Measurements from ENCODE around the gene ATP10B. TPM values are rescaled to one million over a fixed set of nuclear protein-coding genes. Genes with fewer than 3 reads are reported as not detected.

The ATP10B gene
- total and polyA plus RNA-seq, 2 experiments from 2014 or later = 2.7 to 5.1 TPM

DNA sequence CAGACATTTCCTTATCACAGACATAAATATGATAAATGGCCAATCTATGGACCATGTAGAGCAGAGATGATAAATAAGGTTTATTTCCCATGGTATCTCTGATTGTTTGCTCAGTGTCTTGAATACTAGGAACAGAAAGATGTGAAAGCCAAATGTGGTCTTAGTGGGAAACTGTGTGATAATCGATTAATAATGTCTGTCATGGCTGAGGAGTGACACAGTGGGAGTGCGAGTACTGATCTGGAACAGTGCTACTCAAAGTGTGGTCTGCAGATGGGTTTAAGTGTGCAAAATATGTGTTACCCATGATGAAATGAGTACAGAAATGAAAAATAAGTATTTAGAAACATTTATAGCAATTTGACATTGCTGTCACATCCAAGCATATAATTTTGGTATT lies 337.8 kb downstream of the ATP10B start:
- Histone ChIP-seq H4K20me1 (ENCODE audit: insufficient read depth, poor library complexity, severe bottlenecking) (no peaks in the 10 kb centered on the region), H3K36me3 (replicated peaks; ENCODE audit: insufficient read depth, low read depth) (no peaks in the 10 kb centered on the region), H3K4me2 (no peak overlapping the region), H3K27ac (no peak overlapping the region), H2AFZ (no peak overlapping the region), H3K9me2 (replicated peaks; ENCODE audit: insufficient read depth) (no peaks in the 10 kb centered on the region), H3K4me3 (no peak overlapping the region), H3K9me3 (ENCODE audit: low read depth) (no peaks in the 10 kb centered on the region), H3K79me2 (no peaks in the 10 kb centered on the region), H3K27me3 (no peaks in the 10 kb centered on the region), H3K4me1 (ENCODE audit: insufficient read depth) (peaks cover 4% of the 10 kb centered on the region)
- no peak for TF ChIP-seq CTCF (IDR thresholded peaks at IDR 0.05; ENCODE audit: poor library complexity)
- TF ChIP-seq EZH2phosphoT487 (IDR thresholded peaks at IDR 0.05; ENCODE audit: low read depth, severe bottlenecking, unreplicated experiment) = no peak
- no peak for TF ChIP-seq EZH2 (IDR thresholded peaks at IDR 0.05; ENCODE audit: borderline replicate concordance)
- no peak for DNase-seq (ENCODE audit: low spot score)
- 88% methylated on average over 2 of the region's 2 CpGs for WGBS (ENCODE audit: low lambda C conversion rate, missing lambda C conversion rate)

GRCh38 chr5:160513485-160513884 lies 338.5 kb downstream of the ATP10B start:
- Histone ChIP-seq H3K9me2 (replicated peaks; ENCODE audit: insufficient read depth) (no peaks in the 10 kb centered on the region), H3K4me2 (no peak overlapping the region), H3K4me3 (no peak overlapping the region), H3K79me2 (no peaks in the 10 kb centered on the region), H4K20me1 (ENCODE audit: insufficient read depth, poor library complexity, severe bottlenecking) (no peaks in the 10 kb centered on the region), H3K4me1 (ENCODE audit: insufficient read depth) (peaks cover 4% of the 10 kb centered on the region), H3K36me3 (replicated peaks; ENCODE audit: insufficient read depth, low read depth) (no peaks in the 10 kb centered on the region), H3K27me3 (no peaks in the 10 kb centered on the region), H2AFZ (no peak overlapping the region), H3K27ac (no peak overlapping the region), H3K9me3 (ENCODE audit: low read depth) (no peaks in the 10 kb centered on the region)
- no peak for DNase-seq (ENCODE audit: low spot score)
- no peak for TF ChIP-seq EZH2 (IDR thresholded peaks at IDR 0.05; ENCODE audit: borderline replicate concordance)
- no peak for TF ChIP-seq CTCF (IDR thresholded peaks at IDR 0.05; ENCODE audit: poor library complexity)
- TF ChIP-seq EZH2phosphoT487 (IDR thresholded peaks at IDR 0.05; ENCODE audit: low read depth, severe bottlenecking, unreplicated experiment) = no peak

All from hepatocyte (in vitro differentiated cells).